OCI-LY1 (cell line): ENCODE data around the gene HPS4.
A peak's percentile ranks its signal among the peaks of the same experiment; 100 is the strongest.

Experiments
- H2AFZ ChIP-seq: fragments of 200-600 bp; sonication (generic), shearing (Covaris generic); 2 replicates; pipeline ENCODE4 v1.6.0; 2014; ENCODE audit warnings: antibody characterized with exemption, mild to moderate bottlenecking, low read length
- H3F3A ChIP-seq: fragments of 200-600 bp; sonication (generic), shearing (Covaris generic); 2 replicates; pipeline ENCODE4 v1.6.0; 2014; ENCODE audit warnings: mild to moderate bottlenecking, antibody characterized with exemption, low read length, moderate library complexity; ENCODE audit not compliant: insufficient read depth
- H3K27ac ChIP-seq: fragments of 200-600 bp; sonication (generic); 2 replicates; pipeline ENCODE4 v1.5.1; 2014; ENCODE audit warnings: low read length, mixed run types, mild to moderate bottlenecking, low read depth; ENCODE audit not compliant: poor library complexity, severe bottlenecking
- H3K27me3 ChIP-seq: fragments of 200-600 bp; sonication (generic); 2 replicates; pipeline ENCODE4 v1.6.0; 2014; ENCODE audit warnings: antibody characterized with exemption, mild to moderate bottlenecking, low read length, moderate library complexity; ENCODE audit not compliant: insufficient read depth
- H3K36me3 ChIP-seq: fragments of 200-600 bp; sonication (generic); 2 replicates; pipeline ENCODE4 v1.6.1; 2014; ENCODE audit warnings: mild to moderate bottlenecking, antibody characterized with exemption, low read length, moderate library complexity, mixed read lengths; ENCODE audit not compliant: insufficient read depth
- H3K4me1 ChIP-seq: fragments of 200-600 bp; sonication (generic); 2 replicates; pipeline ENCODE4 v1.5.1; 2014; ENCODE audit warnings: mild to moderate bottlenecking, low read length, moderate library complexity; ENCODE audit not compliant: insufficient read depth, severe bottlenecking
- H3K4me2 ChIP-seq: fragments of 200-600 bp; sonication (generic), shearing (Covaris generic); 2 replicates; pipeline ENCODE4 v1.6.1; 2014; ENCODE audit warnings: low read length
- H3K4me3 ChIP-seq: fragments of 200-600 bp; sonication (generic); 2 replicates; pipeline ENCODE4 v1.5.1; 2014; ENCODE audit warnings: low read length, low read depth, mild to moderate bottlenecking, mixed read lengths; ENCODE audit not compliant: poor library complexity, severe bottlenecking
- H3K79me2 ChIP-seq: fragments of 200-600 bp; shearing (Covaris generic); 2 replicates; pipeline ENCODE4 v1.6.1; 2016; ENCODE audit warnings: mixed run types, low read length, mixed read lengths; ENCODE audit not compliant: insufficient read depth
- H3K9ac ChIP-seq: fragments of 200-600 bp; sonication (generic), shearing (Covaris generic); 2 replicates; pipeline ENCODE4 v1.6.1; 2014; ENCODE audit warnings: mild to moderate bottlenecking, low read length, mixed read lengths
- H3K9me2 ChIP-seq: fragments of 200-600 bp; sonication (generic), shearing (Covaris generic); 2 replicates; pipeline ENCODE4 v1.6.1; 2014; ENCODE audit warnings: low read depth, mild to moderate bottlenecking, low read length, mixed read lengths
- H3K9me3 ChIP-seq: fragments of 200-600 bp; shearing (Covaris generic); 2 replicates; pipeline ENCODE4 v1.6.1; 2014; ENCODE audit warnings: low read length, mixed read lengths
- H4K20me1 ChIP-seq: fragments of 200-600 bp; sonication (generic), shearing (Covaris generic); 2 replicates; pipeline ENCODE4 v1.6.0; 2016; ENCODE audit warnings: mild to moderate bottlenecking, low read length; ENCODE audit not compliant: insufficient read depth
- CTCF ChIP-seq: fragments of 200-600 bp; sonication (generic), shearing (Covaris generic); IDR thresholded peaks from 2 replicates; pipeline ENCODE4 v1.5.1; 2017; ENCODE audit warnings: mild to moderate bottlenecking, antibody characterized with exemption, low read length, moderate library complexity, mixed read lengths
- EZH2 ChIP-seq: fragments of 200-600 bp; sonication (generic), shearing (Covaris generic); IDR thresholded peaks from 2 replicates; pipeline ENCODE4 v1.8.0; 2017; ENCODE audit warnings: borderline replicate concordance, mixed run types, mild to moderate bottlenecking, antibody characterized with exemption, low read length, moderate library complexity, mixed read lengths

HPS4 gene

GRCh38 chr22:26527574-26528465 is 44.2 kb upstream of the HPS4 start:
- no peaks in the 10 kb centered on the region for H3K79me2 ChIP-seq
- no peak overlapping the region for H3K4me3 ChIP-seq
- no peaks in the 10 kb centered on the region for H3K9me3 ChIP-seq
- no peak overlapping the region for H3K9ac ChIP-seq
- H3F3A ChIP-seq: no peaks in the 10 kb centered on the region
- TF ChIP-seq EZH2 (no peak), CTCF (no peak)
- H3K36me3 ChIP-seq: peaks cover 80% of the 10 kb centered on the region
- no peak overlapping the region for H2AFZ ChIP-seq
- H3K27ac ChIP-seq: peak overlapping the region; percentile 53
- no peak overlapping the region for H3K4me2 ChIP-seq
- H3K4me1 ChIP-seq: peaks cover 32% of the 10 kb centered on the region
- no peaks in the 10 kb centered on the region for H3K27me3 ChIP-seq
- H4K20me1 ChIP-seq: no peaks in the 10 kb centered on the region
- no peaks in the 10 kb centered on the region for H3K9me2 ChIP-seq

GRCh38 chr22:26527167-26527566 is 43.6 kb upstream of the HPS4 start:
- Histone ChIP-seq H3K9me3 (no peaks in the 10 kb centered on the region), H4K20me1 (no peaks in the 10 kb centered on the region), H3K36me3 (peaks cover 77% of the 10 kb centered on the region), H3K27me3 (no peaks in the 10 kb centered on the region), H3K27ac (peak overlapping the region; percentile 53), H3K4me3 (no peak overlapping the region), H2AFZ (no peak overlapping the region), H3K9ac (no peak overlapping the region), H3K4me1 (peaks cover 25% of the 10 kb centered on the region), H3F3A (no peaks in the 10 kb centered on the region), H3K79me2 (no peaks in the 10 kb centered on the region), H3K4me2 (no peak overlapping the region), H3K9me2 (no peaks in the 10 kb centered on the region)
- TF ChIP-seq CTCF: no peak

GRCh38 chr22:26525946-26526564 is 42.5 kb upstream of the HPS4 start:
- Histone ChIP-seq H3K4me1 (peaks cover 25% of the 10 kb centered on the region), H3F3A (no peaks in the 10 kb centered on the region), H3K9me3 (no peaks in the 10 kb centered on the region), H3K79me2 (no peaks in the 10 kb centered on the region), H3K9me2 (no peaks in the 10 kb centered on the region), H3K4me3 (no peak overlapping the region), H3K36me3 (peaks cover 73% of the 10 kb centered on the region), H4K20me1 (no peaks in the 10 kb centered on the region), H3K27ac (no peak overlapping the region), H3K9ac (no peak overlapping the region), H2AFZ (no peak overlapping the region), H3K27me3 (no peaks in the 10 kb centered on the region), H3K4me2 (no peak overlapping the region)
- TF ChIP-seq EZH2 (no peak), CTCF (no peak)
